Fibroblast of lung (primary cell): ENCODE results near the gene TNS3.

ENCODE experiments used
- EZH2 ChIP-seq: IDR thresholded peaks from 2 replicates; pipeline ENCODE4 v1.5.1; 2012; ENCODE audit warnings: low read length, control low read depth, mild to moderate bottlenecking; ENCODE audit errors: missing control alignments
- TF ChIP-seq, protein P1 (sequence below), 2 donors: IDR thresholded peaks in 1 of 2; conservative IDR thresholded peaks in 1 of 2; 1 replicate in 1 of 2; 2 replicates in 1 of 2; pipeline ENCODE4 v1.5.1; 2011 to 2012; ENCODE audit warnings: low read length in 2 of 2, control low read depth in 1 of 2, inconsistent platforms in 1 of 2, low read depth in 1 of 2, mild to moderate bottlenecking in 1 of 2

DNA sequence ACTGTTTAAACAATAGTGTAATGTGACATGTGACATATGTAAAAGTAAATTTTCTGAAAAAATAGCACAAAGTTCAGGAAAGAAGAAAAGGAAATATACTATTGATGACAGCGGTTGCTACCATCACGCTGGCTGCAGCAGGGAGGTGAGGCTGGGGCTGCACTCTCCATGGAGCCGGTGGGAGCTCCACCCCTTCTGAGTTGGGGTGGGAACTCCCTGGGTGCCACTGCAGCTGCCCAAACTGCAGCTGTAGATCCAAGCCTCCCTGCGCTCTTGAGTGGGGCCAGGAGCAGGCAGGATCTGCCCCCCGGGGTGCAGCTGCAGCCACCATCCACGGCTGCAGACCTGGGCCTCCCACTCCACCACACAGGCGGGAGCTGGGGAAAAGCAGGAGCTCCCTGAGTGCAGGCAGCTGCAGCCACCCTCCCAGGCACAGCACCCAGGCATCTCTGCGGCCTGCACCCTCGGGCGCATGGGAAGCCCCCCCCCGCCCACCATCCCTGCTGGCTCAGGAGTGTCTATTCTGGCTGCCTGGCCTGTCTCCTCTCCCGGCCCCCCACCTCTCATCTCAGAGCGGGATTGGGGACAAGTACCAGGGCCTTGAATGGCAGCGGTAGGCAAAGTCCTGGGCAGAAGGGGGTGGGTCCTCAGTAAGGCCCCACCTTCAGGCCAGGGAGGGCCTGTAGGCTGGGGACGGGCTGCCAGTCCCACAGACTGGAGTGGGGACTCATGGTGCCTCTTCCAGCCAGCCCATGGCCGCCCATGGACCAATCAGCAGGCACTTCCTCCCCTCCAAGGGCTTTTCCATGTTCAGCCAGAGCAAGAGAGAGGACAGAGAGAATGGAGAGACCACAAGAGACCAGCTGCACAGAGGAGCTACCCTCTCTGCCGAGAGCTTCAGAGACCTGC is 50.1 kb downstream of the TNS3 start:
- TF ChIP-seq, protein P1, sequence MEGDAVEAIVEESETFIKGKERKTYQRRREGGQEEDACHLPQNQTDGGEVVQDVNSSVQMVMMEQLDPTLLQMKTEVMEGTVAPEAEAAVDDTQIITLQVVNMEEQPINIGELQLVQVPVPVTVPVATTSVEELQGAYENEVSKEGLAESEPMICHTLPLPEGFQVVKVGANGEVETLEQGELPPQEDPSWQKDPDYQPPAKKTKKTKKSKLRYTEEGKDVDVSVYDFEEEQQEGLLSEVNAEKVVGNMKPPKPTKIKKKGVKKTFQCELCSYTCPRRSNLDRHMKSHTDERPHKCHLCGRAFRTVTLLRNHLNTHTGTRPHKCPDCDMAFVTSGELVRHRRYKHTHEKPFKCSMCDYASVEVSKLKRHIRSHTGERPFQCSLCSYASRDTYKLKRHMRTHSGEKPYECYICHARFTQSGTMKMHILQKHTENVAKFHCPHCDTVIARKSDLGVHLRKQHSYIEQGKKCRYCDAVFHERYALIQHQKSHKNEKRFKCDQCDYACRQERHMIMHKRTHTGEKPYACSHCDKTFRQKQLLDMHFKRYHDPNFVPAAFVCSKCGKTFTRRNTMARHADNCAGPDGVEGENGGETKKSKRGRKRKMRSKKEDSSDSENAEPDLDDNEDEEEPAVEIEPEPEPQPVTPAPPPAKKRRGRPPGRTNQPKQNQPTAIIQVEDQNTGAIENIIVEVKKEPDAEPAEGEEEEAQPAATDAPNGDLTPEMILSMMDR (conservative IDR thresholded peaks at IDR 0.05 in 1 of 2, IDR thresholded peaks at IDR 0.05 in 1 of 2; ENCODE audit: low read depth in 1 of 2, low read length in 2 of 2): no peak
- no peak for TF ChIP-seq EZH2
